ENCODE results near the gene PCDHAC2.

GRCh38 chr5:140962190-140962589 lies 4.1 kb upstream of the PCDHAC2 start:
- TF ChIP-seq CTCF (IDR thresholded peaks at IDR 0.05; ENCODE audit: low read depth, low read length, missing input control), result no peak
- TF ChIP-seq MAX (IDR thresholded peaks at IDR 0.05), result no peak
- TF ChIP-seq JUND (IDR thresholded peaks at IDR 0.05), result no peak
- no peak for TF ChIP-seq RAD21 (IDR thresholded peaks at IDR 0.05)
- TF ChIP-seq REST (IDR thresholded peaks at IDR 0.05), result no peak
- TF ChIP-seq YY1 (IDR thresholded peaks at IDR 0.05), result no peak
- no peak for TF ChIP-seq ZBTB33 (IDR thresholded peaks at IDR 0.05)

All from liver (tissue), 3 donors.